ENCODE measurements around the gene C2orf80.

DNA sequence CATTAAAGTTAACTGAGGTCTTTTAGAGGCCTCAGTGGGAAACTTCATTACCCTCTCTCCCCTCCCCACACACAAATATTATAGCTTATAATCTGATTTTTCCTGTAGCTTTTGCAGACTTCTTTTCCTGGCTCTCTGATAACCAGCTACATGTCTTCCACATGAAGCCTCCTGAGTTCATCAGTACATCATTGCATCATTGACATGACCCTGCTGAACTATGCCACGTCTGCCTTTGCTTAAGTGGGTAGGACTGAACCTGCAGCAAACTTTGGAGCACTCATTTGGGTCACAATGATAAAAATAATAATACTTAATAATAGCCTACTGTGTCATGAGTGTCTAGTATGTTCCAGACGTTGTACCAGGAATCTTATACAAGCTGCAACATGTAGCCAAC is 33.4 kb downstream of the C2orf80 start:
- TF ChIP-seq RAD21 (conservative IDR thresholded peaks at IDR 0.05) (no peak), POLR2AphosphoS5 (IDR thresholded peaks at IDR 0.05) (no peak), SMC3 (conservative IDR thresholded peaks at IDR 0.05; ENCODE audit: poor library complexity) (no peak), EZH2 (IDR thresholded peaks at IDR 0.05; ENCODE audit: borderline replicate concordance, insufficient read depth, low read length, poor library complexity, severe bottlenecking) (no peak), EP300 (conservative IDR thresholded peaks at IDR 0.05; ENCODE audit: poor library complexity, severe bottlenecking) (no peak), TAF1 (IDR thresholded peaks at IDR 0.05; ENCODE audit: low read depth) (no peak), MXI1 (conservative IDR thresholded peaks at IDR 0.05; ENCODE audit: poor library complexity, severe bottlenecking) (no peak)
- TF ChIP-seq, protein P1, sequence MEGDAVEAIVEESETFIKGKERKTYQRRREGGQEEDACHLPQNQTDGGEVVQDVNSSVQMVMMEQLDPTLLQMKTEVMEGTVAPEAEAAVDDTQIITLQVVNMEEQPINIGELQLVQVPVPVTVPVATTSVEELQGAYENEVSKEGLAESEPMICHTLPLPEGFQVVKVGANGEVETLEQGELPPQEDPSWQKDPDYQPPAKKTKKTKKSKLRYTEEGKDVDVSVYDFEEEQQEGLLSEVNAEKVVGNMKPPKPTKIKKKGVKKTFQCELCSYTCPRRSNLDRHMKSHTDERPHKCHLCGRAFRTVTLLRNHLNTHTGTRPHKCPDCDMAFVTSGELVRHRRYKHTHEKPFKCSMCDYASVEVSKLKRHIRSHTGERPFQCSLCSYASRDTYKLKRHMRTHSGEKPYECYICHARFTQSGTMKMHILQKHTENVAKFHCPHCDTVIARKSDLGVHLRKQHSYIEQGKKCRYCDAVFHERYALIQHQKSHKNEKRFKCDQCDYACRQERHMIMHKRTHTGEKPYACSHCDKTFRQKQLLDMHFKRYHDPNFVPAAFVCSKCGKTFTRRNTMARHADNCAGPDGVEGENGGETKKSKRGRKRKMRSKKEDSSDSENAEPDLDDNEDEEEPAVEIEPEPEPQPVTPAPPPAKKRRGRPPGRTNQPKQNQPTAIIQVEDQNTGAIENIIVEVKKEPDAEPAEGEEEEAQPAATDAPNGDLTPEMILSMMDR (IDR thresholded peaks at IDR 0.05; ENCODE audit: poor library complexity, severe bottlenecking), result no peak
- TF ChIP-seq, protein P2, sequence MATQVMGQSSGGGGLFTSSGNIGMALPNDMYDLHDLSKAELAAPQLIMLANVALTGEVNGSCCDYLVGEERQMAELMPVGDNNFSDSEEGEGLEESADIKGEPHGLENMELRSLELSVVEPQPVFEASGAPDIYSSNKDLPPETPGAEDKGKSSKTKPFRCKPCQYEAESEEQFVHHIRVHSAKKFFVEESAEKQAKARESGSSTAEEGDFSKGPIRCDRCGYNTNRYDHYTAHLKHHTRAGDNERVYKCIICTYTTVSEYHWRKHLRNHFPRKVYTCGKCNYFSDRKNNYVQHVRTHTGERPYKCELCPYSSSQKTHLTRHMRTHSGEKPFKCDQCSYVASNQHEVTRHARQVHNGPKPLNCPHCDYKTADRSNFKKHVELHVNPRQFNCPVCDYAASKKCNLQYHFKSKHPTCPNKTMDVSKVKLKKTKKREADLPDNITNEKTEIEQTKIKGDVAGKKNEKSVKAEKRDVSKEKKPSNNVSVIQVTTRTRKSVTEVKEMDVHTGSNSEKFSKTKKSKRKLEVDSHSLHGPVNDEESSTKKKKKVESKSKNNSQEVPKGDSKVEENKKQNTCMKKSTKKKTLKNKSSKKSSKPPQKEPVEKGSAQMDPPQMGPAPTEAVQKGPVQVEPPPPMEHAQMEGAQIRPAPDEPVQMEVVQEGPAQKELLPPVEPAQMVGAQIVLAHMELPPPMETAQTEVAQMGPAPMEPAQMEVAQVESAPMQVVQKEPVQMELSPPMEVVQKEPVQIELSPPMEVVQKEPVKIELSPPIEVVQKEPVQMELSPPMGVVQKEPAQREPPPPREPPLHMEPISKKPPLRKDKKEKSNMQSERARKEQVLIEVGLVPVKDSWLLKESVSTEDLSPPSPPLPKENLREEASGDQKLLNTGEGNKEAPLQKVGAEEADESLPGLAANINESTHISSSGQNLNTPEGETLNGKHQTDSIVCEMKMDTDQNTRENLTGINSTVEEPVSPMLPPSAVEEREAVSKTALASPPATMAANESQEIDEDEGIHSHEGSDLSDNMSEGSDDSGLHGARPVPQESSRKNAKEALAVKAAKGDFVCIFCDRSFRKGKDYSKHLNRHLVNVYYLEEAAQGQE (IDR thresholded peaks at IDR 0.05; ENCODE audit: borderline replicate concordance), result no peak

All from neural cell (in vitro differentiated cells).